Sciatic nerve (tissue), 2 donors: ENCODE results near the gene CPPED1. TPM values are rescaled to one million over a fixed set of nuclear protein-coding genes. Genes with fewer than 3 reads are reported as not detected.

Experiments
- ATAC-seq: fragments of 200-7000 bp; cut with Tn5 transposase; one replicate; pipeline ENCODE4 v1.9.1; 2020; ENCODE audit warnings: mild to moderate bottlenecking, moderate library complexity
- DNase-seq: peaks from one replicate; pipeline ENCODE4 v3.0.0-alpha.2; 2020; ENCODE audit warnings: low spot score
- intact Hi-C: fragments of 100-400 bp; cut with DNase I; formaldehyde crosslinking; loops from one replicate; pipeline ENCODE4 v1.14.2; 2022
- total RNA-seq: library from RNA; stranded (reverse); fragmentation: NEBNext Ultra II Directional; extraction: Animal tissue kit (Norgen Biotek cat#: 25700); gene quantifications from one replicate; pipeline ENCODE4 v1.2.1, GENCODE V29; 2021
- donor health status: DM: no; HTN: no; CAD: no.
- donor health status: DM: no; HTN: no; CAD: no.

The CPPED1 gene
- total RNA-seq, 1 donor from 2014 or later: 19.7 TPM

GRCh38 chr16:12753203-12754023, 50.3 kb downstream of the CPPED1 start:
- intact Hi-C loops: no loop called here
- DNase-seq (no peak), ATAC-seq (no peak)

GRCh38 chr16:12752159-12752558, 51.5 kb downstream of the CPPED1 start:
- intact Hi-C loops: no loop called here
- ATAC-seq: no peak

GRCh38 chr16:12750554-12750918, 53.2 kb downstream of the CPPED1 start:
- no peak for DNase-seq
- intact Hi-C loops: no loop called here
- ATAC-seq: no peak

More at GRCh38 chr16:12752159-12752558, 51.5 kb downstream of the CPPED1 start:
- DNase-seq: no peak

GRCh38 chr16:12749076-12749475, 54.6 kb downstream of the CPPED1 start:
- intact Hi-C loops: no loop called here
- no peak for ATAC-seq
- DNase-seq: no peak

GRCh38 chr16:12747827-12748226, 55.9 kb downstream of the CPPED1 start:
- intact Hi-C loops: no loop called here
- ATAC-seq: no peak

GRCh38 chr16:12747261-12747660, 56.4 kb downstream of the CPPED1 start:
- ATAC-seq (no peak), DNase-seq (no peak)
- intact Hi-C loops: no loop called here

More at GRCh38 chr16:12747827-12748226, 55.9 kb downstream of the CPPED1 start:
- no peak for DNase-seq

- no peak for ATAC-seq
- intact Hi-C loops: loop anchor here (5.0 kb wide), 1 partner anchor 882 kb away; no protein-coding TSS in a partner anchor
- DNase-seq: no peak
These were observed 58.8 kb downstream of the CPPED1 start for GRCh38 chr16:12744860-12745259.

- intact Hi-C loops: loop anchor here (5.0 kb wide), 1 partner anchor 885 kb away; no protein-coding TSS in a partner anchor
- DNase-seq: no peak
- ATAC-seq: no peak
These were observed 60.9 kb downstream of the CPPED1 start for GRCh38 chr16:12742741-12743140.

- intact Hi-C loops: loop anchor here (5.0 kb wide), 1 partner anchor 886 kb away; no protein-coding TSS in a partner anchor
- no peak for DNase-seq
- ATAC-seq: no peak
These were observed 62.6 kb downstream of the CPPED1 start for GRCh38 chr16:12740986-12741610.

GRCh38 chr16:12739738-12740137, 63.9 kb downstream of the CPPED1 start:
- DNase-seq (no peak), ATAC-seq (no peak)
- intact Hi-C loops: loop anchor here (5.0 kb wide), 1 partner anchor 888 kb away; no protein-coding TSS in a partner anchor

GRCh38 chr16:12737563-12737962, 66.1 kb downstream of the CPPED1 start:
- no peak for DNase-seq
- ATAC-seq: no peak
- intact Hi-C loops: no loop called here

- ATAC-seq (no peak), DNase-seq (no peak)
- intact Hi-C loops: no loop called here
These were observed 67.9 kb downstream of the CPPED1 start for GRCh38 chr16:12735805-12736204.

- intact Hi-C loops: no loop called here
- ATAC-seq: no peak
These were observed 71.1 kb downstream of the CPPED1 start for GRCh38 chr16:12732600-12732999.

GRCh38 chr16:12729448-12729847, 74.2 kb downstream of the CPPED1 start:
- DNase-seq (no peak), ATAC-seq (peak; percentile 45)
- intact Hi-C loops: no loop called here

More at GRCh38 chr16:12732600-12732999, 71.1 kb downstream of the CPPED1 start:
- no peak for DNase-seq

- ATAC-seq: no peak
- DNase-seq: no peak
- intact Hi-C loops: no loop called here
These were observed 75.2 kb downstream of the CPPED1 start for GRCh38 chr16:12728469-12728868.

GRCh38 chr16:12724226-12724625, 79.5 kb downstream of the CPPED1 start:
- intact Hi-C loops: no loop called here
- ATAC-seq: no peak
- DNase-seq: no peak

GRCh38 chr16:12723681-12724080, 80.0 kb downstream of the CPPED1 start:
- intact Hi-C loops: no loop called here
- DNase-seq (no peak), ATAC-seq (no peak)

GRCh38 chr16:12721841-12722421, 81.8 kb downstream of the CPPED1 start:
- intact Hi-C loops: no loop called here
- DNase-seq: no peak
- ATAC-seq: peak; percentile 87

GRCh38 chr16:12719972-12720371, 83.7 kb downstream of the CPPED1 start:
- DNase-seq (no peak), ATAC-seq (no peak)
- intact Hi-C loops: no loop called here

GRCh38 chr16:12716658-12717057, 87.0 kb downstream of the CPPED1 start:
- DNase-seq (no peak), ATAC-seq (no peak)
- intact Hi-C loops: no loop called here
